ENCODE data around the gene ERGIC1.

The ERGIC1 gene

DNA sequence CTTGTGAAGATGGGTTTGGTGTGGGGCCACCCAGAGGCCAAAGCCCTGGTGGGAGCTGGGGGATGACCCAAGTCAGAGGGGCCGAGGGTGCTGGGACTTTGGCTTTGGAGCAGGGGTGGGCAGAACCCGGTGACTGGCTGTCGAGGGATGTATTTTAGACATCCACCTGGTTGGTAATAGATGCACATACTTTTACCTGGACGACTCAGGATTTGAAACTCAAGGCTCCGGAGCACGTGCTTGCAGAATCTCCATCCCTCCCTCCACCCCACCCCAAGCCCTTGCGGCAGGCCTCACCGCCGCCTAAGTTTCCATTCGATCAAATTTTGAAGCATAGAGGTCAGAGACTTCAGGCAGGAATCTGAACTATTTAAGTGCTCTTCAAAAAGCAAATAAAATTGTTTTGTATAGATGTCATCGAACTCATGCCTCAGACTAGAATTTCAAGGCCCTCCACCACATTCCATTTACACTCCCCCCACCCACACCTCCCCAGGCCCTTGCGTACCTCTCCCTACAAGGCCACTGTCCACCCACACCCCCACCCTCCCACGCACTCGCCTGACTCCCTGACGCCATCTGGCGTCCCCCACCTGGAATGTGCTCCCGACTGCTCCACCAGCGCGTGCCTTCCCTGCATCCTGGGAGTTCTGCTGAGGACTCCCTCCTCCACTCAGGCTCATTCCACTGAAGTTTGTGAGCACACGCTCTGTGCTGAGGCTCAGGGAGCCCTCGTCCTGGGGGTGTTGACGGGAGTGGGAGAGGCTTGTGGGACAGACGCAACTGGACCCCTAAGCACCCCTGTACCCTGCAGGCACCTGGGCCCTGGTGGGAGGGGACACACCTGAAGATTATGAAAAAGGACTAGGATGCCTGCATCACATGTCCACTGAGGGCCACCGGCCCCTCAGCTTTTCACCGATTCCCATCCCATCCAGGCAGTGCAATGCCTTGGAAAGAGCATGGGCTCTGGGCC, 68.7 kb downstream of the ERGIC1 start:
- no peak for DNase-seq (ENCODE audit: low spot score)

DNA sequence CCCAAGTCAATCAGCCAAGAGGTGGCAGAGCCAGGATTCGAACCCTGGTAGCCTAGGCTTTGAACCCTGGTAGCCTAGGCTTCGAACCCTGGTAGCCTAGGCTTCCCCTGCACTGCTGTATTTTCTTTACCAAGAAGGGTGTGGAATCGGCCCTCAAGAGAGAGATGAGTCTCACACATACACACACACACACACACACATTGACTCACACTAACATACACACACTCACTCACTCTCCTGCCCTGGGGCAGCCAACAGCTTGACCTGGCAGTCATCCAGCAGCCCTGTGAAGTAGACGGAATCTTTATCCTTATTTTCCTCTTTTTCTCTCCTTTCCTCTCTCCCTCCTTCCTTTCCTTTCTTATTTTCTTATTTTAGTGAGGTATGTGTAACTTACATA, 69.7 kb downstream of the ERGIC1 start:
- DNase-seq (ENCODE audit: low spot score), result no peak

DNA sequence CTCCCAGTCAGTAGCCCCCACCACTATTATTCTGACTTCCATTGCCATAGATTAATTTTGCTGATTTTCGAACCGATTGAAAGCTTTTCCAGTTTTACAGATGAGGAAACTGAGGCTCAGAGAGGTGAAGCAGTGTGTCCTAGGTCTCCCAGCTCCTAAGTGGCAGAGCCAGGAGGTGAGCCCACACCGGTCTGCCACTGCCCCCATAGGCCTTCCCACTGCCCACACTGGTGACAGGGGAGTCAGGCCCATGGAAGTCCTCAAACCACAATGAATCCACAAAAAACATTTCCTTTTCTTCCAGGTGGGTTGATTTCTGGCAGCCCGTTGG, 70.2 kb downstream of the ERGIC1 start:
- no peak for DNase-seq (ENCODE audit: low spot score)

DNA sequence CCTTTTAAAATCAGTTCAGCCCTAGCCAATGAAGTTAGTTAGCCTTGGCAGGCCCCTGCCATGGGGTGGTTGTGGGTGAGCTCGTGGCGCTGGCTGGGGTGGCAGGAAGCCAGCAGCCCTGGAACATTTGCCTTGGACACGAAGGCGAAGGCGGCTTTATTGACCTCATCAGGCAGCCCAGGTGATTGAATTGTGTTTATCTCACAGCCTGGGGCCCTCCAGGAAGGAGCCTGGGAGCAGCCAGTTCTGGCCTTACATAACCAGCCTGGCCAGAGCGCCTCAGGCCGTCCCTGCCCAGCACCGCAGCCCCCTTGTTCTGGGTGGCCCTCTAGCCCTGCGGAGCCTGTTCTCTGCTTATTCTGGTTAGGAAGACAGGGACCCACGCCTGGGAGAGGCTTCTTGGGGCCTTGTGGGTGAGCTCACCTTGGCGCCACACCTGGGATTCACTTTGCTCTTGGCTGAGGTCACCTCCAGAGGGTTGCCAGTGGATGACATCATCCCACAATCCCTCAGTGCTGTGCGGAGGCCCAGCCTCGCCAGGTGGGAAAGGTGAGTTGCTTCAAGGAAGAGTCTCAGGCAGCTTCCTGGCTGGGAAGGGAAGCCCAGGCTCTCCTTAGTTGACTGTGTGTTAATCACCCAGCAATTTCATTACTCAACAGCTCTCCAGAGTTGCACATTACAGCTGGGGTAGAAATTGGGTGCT, 70.7 kb downstream of the ERGIC1 start:
- no peak for DNase-seq (ENCODE audit: low spot score)

DNA sequence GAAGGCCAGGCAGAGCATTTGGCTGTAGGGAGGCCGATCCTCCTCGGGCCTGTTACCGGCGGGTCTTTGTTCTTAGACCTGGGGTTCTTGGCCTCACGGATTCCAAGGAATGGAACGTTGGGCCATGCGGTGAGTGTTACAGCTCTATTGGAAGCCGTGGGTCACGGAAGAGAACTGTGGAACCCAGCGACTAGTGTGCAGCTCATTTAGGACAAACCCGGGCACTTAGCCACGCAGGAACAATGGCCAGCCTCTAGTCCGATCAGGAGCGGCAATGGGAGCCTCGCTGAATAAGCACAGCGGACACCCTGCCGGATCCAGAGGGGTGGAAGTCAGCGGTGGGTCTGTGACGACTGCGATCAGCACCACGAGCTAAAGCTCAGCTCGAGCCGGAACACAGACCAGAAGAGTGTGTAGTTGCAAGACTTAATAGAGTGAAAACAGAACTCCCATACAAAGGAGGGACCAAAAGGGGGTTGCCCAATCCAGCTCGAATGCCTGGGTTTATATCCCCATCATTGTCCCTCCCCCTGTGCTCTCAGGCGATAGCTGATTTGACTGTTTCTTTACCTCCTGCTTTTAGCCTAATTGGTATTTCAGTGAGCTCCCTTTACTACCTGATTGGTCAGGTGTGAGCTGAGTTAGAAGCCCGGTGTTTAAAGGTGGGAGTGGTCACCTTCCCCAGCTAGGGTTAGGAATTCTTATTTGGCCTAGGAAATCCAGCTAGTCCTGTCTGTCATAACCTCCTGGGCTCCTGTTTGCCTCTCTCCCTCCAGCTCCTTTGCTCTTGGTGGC, 71.5 kb downstream of the ERGIC1 start:
- DNase-seq (ENCODE audit: low spot score), result no peak

DNA sequence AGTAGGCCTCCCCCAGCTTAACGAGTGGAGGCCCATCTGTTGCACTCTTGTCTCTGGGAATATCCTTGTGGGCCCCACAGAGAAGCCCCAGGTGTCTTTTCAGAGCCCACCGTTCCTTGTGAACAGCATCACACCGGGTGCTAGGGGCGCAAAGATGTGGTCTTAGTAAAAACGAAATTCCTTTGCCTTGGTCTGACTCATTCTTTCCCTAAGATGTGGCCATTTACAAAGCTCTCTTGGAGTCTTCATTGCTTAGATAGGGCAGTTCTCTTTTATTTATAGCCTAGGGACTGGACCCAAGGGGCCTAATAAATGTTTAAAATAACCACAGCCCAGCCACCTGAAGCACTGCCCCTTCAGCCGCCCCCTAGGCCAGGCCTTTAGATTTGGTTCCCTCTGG, 72.4 kb downstream of the ERGIC1 start:
- peak; percentile 21 for DNase-seq (ENCODE audit: low spot score)

DNA sequence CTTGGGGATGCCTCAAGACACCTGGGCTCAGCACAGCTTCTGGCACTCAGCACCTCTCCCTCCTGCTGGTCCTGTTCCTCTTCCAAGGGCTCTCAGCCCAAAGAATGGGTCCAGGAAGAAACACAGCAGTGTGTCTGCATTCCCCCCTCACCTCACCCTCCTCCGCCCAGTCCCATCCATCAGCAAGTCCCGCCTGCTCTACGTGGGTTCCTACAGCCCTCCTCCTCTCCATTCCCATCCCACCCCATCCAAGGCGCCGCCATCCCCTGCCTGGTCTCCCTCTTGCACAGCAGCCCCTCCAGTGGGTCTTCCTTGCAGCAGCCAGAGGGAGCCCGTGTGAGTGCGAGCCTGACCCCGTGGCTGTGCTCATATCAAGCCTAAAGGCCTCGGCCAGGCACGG, 72.8 kb downstream of the ERGIC1 start:
- DNase-seq (ENCODE audit: low spot score), result no peak

DNA sequence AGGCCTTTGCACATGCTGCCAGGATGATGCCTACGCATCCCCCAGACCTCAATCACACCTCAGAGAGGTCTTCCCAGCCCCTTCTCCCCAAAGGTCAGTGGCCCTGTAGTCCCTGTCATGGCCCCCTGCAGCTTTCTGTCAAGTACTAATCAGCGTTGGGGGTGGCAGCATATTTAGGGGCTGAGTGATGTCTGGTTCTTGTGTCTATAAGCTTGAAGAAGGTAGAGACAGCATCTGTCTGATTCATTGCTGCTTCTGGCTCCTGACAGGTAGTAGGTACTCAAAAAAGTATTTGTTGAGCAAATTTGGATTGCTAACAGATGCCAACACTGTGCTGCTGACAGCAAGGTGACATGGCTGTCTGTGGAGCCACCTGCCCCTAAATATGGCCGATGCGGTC, 73.6 kb downstream of the ERGIC1 start:
- DNase-seq (ENCODE audit: low spot score), result no peak

DNA sequence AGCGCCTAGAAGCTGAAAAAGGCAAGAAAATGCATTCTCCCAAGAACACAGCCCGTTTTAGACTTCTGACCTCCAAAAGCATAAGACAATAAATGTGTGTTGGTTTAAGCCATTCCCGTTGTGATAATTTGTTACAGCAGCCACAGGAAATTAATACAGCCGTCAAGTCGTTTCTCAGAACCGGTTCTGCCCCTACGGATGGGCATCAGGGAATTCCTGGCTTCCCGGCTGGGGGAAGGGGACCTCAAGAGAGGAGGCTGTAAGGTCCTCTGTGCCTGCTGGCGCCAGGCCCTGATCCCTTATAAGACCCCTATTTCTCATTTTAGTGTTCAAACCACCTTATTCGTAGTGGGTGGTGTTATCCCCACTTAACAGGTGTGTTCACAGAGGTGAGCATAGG, 74.6 kb downstream of the ERGIC1 start:
- no peak for DNase-seq (ENCODE audit: low spot score)

DNA sequence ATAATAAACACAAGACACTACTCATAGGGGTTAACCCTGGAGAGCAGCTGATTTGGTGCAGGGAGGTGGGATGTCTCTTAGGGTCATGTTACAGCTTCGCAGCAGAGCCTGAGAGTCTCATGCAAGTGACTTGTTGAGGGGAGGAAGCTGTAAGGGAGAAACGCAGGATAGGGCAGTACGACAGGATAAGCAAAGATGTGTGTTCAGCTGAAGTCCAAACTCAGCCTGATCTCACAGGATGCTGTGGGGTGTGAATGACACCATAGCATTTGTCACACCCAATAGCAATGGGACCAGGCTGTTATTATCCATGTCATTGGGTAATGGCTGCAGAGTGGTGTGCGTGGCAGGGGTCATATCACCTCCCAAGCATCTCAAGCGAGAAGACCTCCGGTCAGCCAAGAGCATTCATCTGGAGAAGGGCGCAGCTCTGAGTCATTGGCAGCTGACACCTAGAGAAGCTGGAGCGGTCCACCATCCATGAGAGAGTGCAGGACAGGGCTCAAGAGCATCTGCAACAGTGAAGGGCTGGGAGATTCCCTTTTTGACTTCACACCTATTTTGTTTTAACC, 76.0 kb downstream of the ERGIC1 start:
- DNase-seq (ENCODE audit: low spot score), result no peak

DNA sequence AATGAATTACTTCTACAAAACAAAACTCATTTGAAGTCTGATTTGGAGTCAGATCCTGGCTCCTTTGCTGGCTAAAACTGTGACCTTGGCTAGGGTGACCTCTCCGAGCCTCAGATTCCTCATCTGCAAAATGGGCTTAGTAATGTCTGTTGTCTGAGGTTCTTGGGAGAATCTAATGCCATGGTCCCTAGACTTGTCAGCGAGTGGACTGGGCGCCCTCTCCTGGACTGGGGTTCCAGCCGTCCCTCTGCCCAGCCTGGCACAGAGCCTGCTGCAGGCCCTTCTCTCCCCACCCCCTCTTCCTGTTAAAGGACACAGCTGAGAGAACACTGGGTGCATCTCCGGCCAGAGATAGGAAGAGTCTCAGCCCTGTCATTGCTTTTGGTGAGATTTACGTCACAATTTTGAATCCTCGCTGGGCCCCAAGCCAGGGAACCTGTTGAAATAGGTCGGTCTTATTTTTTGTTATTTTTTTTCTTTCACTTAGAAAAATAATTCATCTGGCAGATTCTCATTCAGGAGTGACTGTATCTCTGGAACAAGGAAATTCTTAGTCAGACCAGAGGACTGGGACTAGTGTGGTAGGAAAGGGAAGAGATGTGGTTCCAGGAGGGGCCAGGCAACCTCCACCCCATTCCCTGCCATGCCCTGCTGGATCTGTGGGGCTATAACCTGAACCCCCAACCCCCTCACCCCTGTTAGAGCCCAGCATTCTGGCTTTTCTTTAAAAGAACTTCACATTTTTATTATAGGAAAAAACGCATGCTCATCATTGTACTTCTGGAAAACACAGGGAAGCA, 77.0 kb downstream of the ERGIC1 start:
- no peak for DNase-seq (ENCODE audit: low spot score)

DNA sequence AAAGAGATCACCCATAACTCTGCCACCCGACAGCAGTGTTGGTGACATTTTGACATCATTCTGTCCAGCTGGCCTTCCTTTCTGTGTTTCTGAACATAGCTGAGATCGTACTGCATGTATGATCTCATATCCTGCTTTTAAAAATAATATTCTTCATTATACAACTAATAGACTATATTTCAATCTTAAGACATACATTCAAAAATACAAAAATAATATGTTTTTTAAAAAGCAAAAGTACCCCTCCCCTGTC, 77.5 kb downstream of the ERGIC1 start:
- no peak for DNase-seq (ENCODE audit: low spot score)

DNA sequence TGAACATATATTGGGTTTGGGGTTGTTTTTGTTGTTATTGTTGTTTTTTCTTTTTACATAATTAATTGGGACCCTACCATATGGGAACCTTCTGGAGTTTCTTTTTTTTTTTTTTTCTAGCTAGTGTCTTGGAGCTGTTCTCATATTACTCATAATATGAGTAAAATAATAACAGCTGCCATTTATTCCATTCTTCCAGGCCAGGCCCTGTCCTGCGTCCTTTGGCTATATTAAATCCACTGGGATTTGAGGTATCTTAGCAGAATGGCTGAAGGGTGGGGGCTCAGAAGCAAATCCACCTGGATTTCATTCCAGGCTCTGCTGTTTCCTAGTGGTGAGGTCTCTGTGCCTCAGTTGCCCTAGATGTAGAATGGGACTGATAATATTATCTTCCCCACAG, 77.9 kb downstream of the ERGIC1 start:
- no peak for DNase-seq (ENCODE audit: low spot score)

DNA sequence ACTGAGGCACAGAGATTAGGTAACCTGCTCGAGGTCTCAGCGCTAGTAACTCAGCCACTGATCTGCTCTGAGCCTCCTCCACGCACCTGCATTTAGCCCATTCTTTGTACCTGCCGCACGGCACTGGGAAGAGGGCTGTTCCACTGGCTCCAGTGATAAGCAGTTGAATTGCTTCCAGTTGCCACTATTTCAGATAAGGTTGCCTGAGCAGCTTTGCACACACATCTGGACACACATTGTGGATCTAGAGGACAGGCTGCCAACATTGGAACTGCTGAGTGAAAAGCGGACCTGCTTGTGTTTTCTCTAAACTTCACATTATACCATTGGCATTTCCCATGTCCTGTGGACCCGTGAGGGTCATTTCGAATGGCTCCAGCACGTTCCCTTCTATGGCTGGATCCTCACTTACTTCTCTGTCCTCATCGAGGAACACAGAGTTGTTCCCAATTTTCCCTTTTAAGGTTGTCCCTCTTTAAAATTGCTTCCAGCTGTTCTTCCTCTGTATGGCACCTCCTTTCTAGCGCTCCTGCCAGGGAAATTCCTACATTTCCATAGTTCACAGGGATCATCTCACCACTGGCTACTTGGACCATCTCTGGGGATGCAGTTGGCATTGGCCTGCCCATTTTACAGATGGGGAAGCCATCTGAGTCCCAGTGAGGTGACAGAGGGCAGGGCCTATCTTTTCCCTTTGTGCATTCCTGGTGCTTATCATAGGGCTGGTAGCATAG, 79.2 kb downstream of the ERGIC1 start:
- DNase-seq (ENCODE audit: low spot score), result no peak

DNA sequence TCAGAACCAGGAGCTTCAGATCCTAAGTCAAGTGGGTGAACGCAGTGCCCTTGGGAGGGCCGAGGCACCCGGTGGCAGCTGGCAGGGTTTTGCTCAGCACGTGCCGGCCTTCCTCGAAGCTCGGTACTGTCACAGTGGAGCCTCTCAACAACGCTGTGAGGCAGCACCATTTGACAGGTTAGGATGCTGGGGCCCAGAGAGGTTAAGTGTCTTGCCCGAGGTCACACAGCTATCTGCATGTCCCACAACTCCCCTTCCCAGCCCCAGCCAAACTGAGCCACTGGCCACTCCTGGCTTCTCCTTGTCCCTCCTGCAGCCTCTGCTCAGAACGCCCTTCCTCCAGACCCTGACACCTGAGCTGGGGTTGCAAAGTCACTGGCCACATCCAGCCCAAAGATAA, 81.5 kb downstream of the ERGIC1 start:
- DNase-seq (ENCODE audit: low spot score), result no peak

DNA sequence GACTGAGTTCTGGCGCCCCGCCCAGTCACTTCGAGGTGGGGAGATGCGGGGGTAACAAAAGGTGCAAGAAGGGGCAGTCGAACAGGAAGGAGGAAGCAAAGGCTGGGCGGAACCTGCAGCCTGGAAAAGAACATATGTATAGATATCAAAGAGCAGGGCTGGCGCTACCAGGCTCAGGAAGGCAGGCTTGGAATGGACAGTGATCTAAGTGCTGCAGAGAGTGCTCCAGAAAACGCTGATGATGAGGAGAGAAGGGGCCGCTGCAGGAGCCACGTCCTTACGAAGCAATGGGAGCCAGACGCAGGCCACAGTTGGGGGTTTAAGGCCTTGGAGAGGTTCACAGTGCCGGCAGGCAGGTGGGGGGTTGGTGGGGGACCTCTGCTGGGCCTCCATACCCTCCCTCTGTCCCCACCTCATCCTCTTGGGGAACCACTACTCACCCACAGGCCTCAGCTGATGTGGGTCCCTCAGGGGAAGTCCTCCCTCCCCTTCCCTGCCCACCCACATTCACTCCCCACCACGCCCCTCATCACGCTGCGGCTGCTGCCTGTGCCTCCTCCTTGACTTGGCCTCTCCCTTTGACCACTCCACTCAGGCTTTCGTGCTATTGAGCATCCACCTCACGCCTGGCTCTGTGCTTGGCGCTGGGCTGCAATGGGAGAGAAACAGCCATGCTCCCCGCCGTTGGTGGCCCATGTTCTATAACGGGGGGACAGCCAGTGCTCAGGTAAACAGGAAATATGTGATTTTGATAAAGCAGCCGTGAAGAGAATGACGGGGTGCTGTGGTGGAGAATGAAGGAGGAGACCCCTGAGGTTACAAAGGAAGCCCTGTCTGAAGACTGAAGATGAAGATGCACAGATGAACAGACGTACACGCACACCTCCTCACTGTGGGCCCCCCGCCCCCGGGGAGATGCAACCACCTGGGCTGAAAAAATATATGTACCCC, 84.6 kb downstream of the ERGIC1 start:
- DNase-seq (ENCODE audit: low spot score), result no peak

DNA sequence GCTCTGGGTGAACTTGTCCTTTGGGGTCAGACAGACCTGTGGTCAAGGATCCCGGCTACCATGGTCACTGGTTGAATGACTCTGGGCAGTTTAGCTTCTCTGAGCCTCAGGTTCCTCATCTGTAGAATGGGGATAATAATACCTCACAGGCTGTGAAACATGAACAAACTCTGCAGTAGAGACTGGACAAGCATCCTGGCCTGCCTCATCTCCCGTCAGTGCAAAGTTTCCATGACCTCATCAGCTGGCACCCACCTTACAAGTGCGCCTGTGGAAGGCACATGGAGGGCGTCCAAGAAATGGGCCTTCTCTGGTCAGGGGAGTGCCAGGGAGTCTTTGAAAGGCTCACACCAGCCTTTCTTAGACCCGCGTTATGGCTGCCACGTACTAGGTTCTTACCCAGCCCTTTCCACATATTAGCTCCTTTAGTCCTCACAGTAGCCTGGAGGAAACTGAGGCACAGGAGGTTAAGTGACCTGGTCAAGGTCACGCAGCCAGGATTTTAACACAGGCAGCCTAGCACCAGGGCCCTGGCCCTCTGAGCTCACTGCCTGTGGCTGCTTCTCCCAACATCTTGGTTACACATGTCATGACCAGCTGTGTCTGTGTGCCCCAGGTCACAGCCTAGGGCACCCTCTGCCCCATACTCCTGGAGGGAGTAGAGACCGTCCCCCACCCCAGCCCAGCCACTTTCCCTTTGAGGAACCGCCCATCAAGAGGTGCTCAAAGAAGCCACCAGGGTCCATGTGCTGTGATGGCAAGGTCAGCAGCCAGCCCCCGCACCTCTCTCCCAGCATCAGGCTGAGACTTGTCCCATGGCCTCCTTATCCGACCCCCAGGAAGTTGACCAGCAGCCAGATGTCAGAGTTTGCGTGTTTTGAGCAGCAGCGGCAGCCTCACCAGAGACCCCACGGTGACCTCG, 85.7 kb downstream of the ERGIC1 start:
- no peak for DNase-seq (ENCODE audit: low spot score)

DNA sequence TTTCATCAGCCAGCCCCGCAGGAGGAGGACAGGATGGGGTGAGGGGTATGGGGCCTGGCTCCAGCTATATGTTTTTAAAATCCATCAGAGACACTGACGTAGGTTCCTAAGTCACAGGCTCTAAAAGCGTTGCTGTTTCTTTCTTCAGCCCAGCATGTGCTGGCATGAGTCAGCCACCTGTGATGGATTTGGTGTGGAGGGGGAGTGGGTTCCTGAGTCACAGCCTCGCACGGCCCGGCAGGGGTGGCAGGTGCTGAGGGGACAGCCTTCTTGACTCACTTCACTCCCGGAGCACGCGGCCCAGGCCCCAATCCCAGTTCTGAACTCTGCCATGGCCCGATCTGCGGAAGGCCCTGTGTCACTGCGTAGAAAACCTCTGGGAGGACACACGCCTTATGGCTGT, 86.4 kb downstream of the ERGIC1 start:
- DNase-seq (ENCODE audit: low spot score), result no peak

DNA sequence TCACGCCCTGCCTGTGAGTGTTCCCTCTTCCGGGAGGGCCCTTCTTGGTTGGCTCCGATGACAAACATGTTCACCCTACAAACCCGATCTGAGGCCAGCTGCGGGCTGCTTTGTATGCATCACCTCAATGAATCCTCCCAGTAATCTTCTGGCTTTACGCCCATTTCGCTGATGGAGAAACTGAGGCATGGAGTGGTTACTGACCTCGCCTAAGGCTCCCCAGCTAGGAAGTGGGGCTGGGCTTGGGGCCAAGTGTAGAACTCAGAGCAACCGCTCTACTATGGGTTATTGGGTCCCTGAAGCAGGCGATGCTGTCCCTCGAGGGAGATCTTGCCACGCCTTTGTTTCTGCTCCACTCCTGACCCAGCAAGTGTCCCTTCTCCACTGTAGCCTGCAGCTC, 86.9 kb downstream of the ERGIC1 start:
- DNase-seq (ENCODE audit: low spot score), result no peak
